ENCODE results near the gene ADRA1B. TPM values are rescaled to one million over a fixed set of nuclear protein-coding genes. Genes with fewer than 3 reads are reported as not detected.

ADRA1B gene
- total and polyA plus RNA-seq, 8 donors: 0.18 to 9.3 (median 0.25) TPM; not detected in 3

GRCh38 chr5:159923008-159923407 is 6.7 kb downstream of the ADRA1B start:
- Histone ChIP-seq H3K27ac (no peak overlapping the region), H3K4me3 (no peak overlapping the region), H3K4me1 (peaks cover 0 to 9% (median 0%) of the 10 kb centered on the region in 4 donors), H3K36me3 (no peaks in the 10 kb centered on the region), H3K9me3 (no peaks in the 10 kb centered on the region), H3K27me3 (peaks cover 0 to 19% (median 11%) of the 10 kb centered on the region in 3 donors)
- TF ChIP-seq CTCF (IDR thresholded peaks at IDR 0.05): no peak
- no peak for TF ChIP-seq EP300 (IDR thresholded peaks at IDR 0.05)
- TF ChIP-seq POLR2AphosphoS5 (IDR thresholded peaks at IDR 0.05): no peak
- no peak for TF ChIP-seq POLR2A (IDR thresholded peaks at IDR 0.05)
- intact Hi-C loops (cut with DNase I; ENCODE audit: low total_unique reads): no loop called here
- WGBS, 5 donors: 70 to 81% (median 76%) methylated on average over 7 of the region's 7 CpGs
- no peak for DNase-seq

- H3K4me3 ChIP-seq: no peak overlapping the region
- TF ChIP-seq CTCF (IDR thresholded peaks at IDR 0.05): no peak
- no peak for TF ChIP-seq EP300 (IDR thresholded peaks at IDR 0.05)
- TF ChIP-seq POLR2A (IDR thresholded peaks at IDR 0.05): no peak
- H3K4me1 ChIP-seq: no peaks in the 10 kb centered on the region
- H3K27me3 ChIP-seq: peaks cover 0 to 19% (median 5%) of the 10 kb centered on the region in 3 donors
- H3K9me3 ChIP-seq: no peaks in the 10 kb centered on the region
- WGBS, 5 donors: 61 to 70% (median 69%) methylated on average over 12 of the region's 12 CpGs
- no peaks in the 10 kb centered on the region for H3K36me3 ChIP-seq
- peak in 1 of 2 donors; percentile 31 for DNase-seq
- intact Hi-C loops (cut with DNase I; ENCODE audit: low total_unique reads): no loop called here
- no peak overlapping the region for H3K27ac ChIP-seq
Measured at GRCh38 chr5:159928122-159928909, 12.0 kb downstream of the ADRA1B start.

- H3K9me3 ChIP-seq: no peaks in the 10 kb centered on the region
- intact Hi-C loops (cut with DNase I; ENCODE audit: low total_unique reads): no loop called here
- H3K27me3 ChIP-seq: peaks cover 0 to 17% (median 0%) of the 10 kb centered on the region in 3 donors
- no peaks in the 10 kb centered on the region for H3K36me3 ChIP-seq
- 61 to 93% (median 79%) methylated on average over 1 of the region's 1 CpG for WGBS, 5 donors
- H3K4me1 ChIP-seq: no peaks in the 10 kb centered on the region
- no peak overlapping the region for H3K4me3 ChIP-seq
- H3K27ac ChIP-seq: no peak overlapping the region
- no peak for DNase-seq
- TF ChIP-seq EP300 (IDR thresholded peaks at IDR 0.05) (no peak), POLR2A (IDR thresholded peaks at IDR 0.05) (no peak), CTCF (IDR thresholded peaks at IDR 0.05) (no peak), POLR2AphosphoS5 (IDR thresholded peaks at IDR 0.05) (no peak)
Measured at GRCh38 chr5:159929176-159929575, 12.9 kb downstream of the ADRA1B start.

GRCh38 chr5:159933531-159934485 is 17.5 kb downstream of the ADRA1B start:
- no peaks in the 10 kb centered on the region for H3K36me3 ChIP-seq
- WGBS, 5 donors: 63 to 75% (median 68%) methylated on average over 10 of the region's 10 CpGs
- TF ChIP-seq POLR2A (IDR thresholded peaks at IDR 0.05) (no peak), CTCF (IDR thresholded peaks at IDR 0.05) (no peak), POLR2AphosphoS5 (IDR thresholded peaks at IDR 0.05) (no peak), EP300 (IDR thresholded peaks at IDR 0.05) (no peak)
- no peaks in the 10 kb centered on the region for H3K9me3 ChIP-seq
- intact Hi-C loops (cut with DNase I; ENCODE audit: low total_unique reads): no loop called here
- H3K27me3 ChIP-seq: peaks cover 0 to 4% (median 0%) of the 10 kb centered on the region in 3 donors
- DNase-seq: no peak
- no peak overlapping the region for H3K4me3 ChIP-seq
- no peak overlapping the region for H3K27ac ChIP-seq
- no peaks in the 10 kb centered on the region for H3K4me1 ChIP-seq

All from stomach (tissue), 9 donors.